Lung (tissue), 16 donors: ENCODE measurements around the gene KDM3B. TPM values are rescaled to one million over a fixed set of nuclear protein-coding genes. Genes with fewer than 3 reads are reported as not detected.

Experiments used
- ATAC-seq: fragments of 200-7000 bp; cut with Tn5 transposase; one replicate; pipeline ENCODE4 v1.9.1; 2020; ENCODE audit warnings: moderate number of reproducible peaks; ENCODE audit not compliant: insufficient read depth, low FRiP score
- DNase-seq, 3 donors: peaks; one replicate each; pipeline ENCODE4 v3.0.0-alpha.2; 2013 to 2017
- H3K27ac ChIP-seq, 2 donors: one replicate each; pipeline ENCODE4 v1.5.1; 2013; ENCODE audit warnings: mild to moderate bottlenecking in 2 of 2, moderate library complexity in 2 of 2, control low read depth in 1 of 2, inconsistent platforms in 1 of 2, low read depth in 1 of 2, low read length in 1 of 2
- H3K27me3 ChIP-seq, 3 donors: one replicate each; pipeline ENCODE4 v1.5.1; 2013; ENCODE audit warnings: low read length in 2 of 3; ENCODE audit not compliant: control insufficient read depth in 3 of 3, insufficient read depth in 3 of 3
- H3K36me3 ChIP-seq, 4 donors: one replicate each; pipeline ENCODE4 v1.5.1; 2013; ENCODE audit warnings: low read length in 4 of 4, mild to moderate bottlenecking in 1 of 4, moderate library complexity in 1 of 4; ENCODE audit not compliant: control insufficient read depth in 4 of 4, insufficient read depth in 4 of 4
- H3K4me1 ChIP-seq, 5 donors: one replicate each; pipeline ENCODE4 v1.5.1; 2013; ENCODE audit warnings: low read length in 5 of 5, mild to moderate bottlenecking in 2 of 5, moderate library complexity in 1 of 5; ENCODE audit not compliant: control insufficient read depth in 5 of 5, insufficient read depth in 5 of 5
- H3K4me3 ChIP-seq: one replicate; pipeline ENCODE4 v1.5.1; 2013; ENCODE audit warnings: mild to moderate bottlenecking, control low read depth, moderate library complexity
- H3K9ac ChIP-seq, 2 donors: one replicate each; pipeline ENCODE4 v1.5.1; 2013; ENCODE audit warnings: low read length in 2 of 2, control low read depth in 1 of 2; ENCODE audit not compliant: insufficient read depth in 1 of 2
- H3K9me3 ChIP-seq, 4 donors: one replicate each; pipeline ENCODE4 v1.5.1; 2013; ENCODE audit warnings: low read length in 3 of 4, mild to moderate bottlenecking in 1 of 4, moderate library complexity in 1 of 4; ENCODE audit not compliant: control insufficient read depth in 4 of 4, insufficient read depth in 3 of 4
- WGBS, 2 donors: extraction: QIAGEN DNeasy Blood & Tissue Kit; methylation state at CpG; one replicate each; pipeline ENCODE4 v1.1.7; 2013; 5-methylcytosine and 5-hydroxymethylcytosine counted together
- long read RNA-seq, 5 donors: transcript quantifications; one replicate each; lab custom pipeline, GENCODE V29; 2026
- polyA plus RNA-seq, 2 donors: library from polyadenylated mRNA; stranded (reverse); fragments of 200-250 nt; gene quantifications; one replicate each; pipeline ENCODE4 v1.2.1, GENCODE V29; 2013
- total RNA-seq, 2 donors: library from RNA; depleted of rRNA in 1 of 2; stranded (reverse); fragments of >200 nt in 1 of 2; gene quantifications; one replicate each; pipeline ENCODE4 v1.2.1, GENCODE V29; 2014 to 2021
- TF ChIP-seq, protein P1 (sequence below): IDR thresholded peaks from 2 replicates; pipeline ENCODE4 v1.5.1; 2012; ENCODE audit warnings: mild to moderate bottlenecking; ENCODE audit errors: control extremely low read depth, extremely low read depth
- donor health status: control.
- donor health status: control.
- donor health status: Bipolar disorder and iron deficiency.
- donor health status: healthy.
- donor health status: DM: yes; HTN: yes; CAD: no.

KDM3B gene, protein sequence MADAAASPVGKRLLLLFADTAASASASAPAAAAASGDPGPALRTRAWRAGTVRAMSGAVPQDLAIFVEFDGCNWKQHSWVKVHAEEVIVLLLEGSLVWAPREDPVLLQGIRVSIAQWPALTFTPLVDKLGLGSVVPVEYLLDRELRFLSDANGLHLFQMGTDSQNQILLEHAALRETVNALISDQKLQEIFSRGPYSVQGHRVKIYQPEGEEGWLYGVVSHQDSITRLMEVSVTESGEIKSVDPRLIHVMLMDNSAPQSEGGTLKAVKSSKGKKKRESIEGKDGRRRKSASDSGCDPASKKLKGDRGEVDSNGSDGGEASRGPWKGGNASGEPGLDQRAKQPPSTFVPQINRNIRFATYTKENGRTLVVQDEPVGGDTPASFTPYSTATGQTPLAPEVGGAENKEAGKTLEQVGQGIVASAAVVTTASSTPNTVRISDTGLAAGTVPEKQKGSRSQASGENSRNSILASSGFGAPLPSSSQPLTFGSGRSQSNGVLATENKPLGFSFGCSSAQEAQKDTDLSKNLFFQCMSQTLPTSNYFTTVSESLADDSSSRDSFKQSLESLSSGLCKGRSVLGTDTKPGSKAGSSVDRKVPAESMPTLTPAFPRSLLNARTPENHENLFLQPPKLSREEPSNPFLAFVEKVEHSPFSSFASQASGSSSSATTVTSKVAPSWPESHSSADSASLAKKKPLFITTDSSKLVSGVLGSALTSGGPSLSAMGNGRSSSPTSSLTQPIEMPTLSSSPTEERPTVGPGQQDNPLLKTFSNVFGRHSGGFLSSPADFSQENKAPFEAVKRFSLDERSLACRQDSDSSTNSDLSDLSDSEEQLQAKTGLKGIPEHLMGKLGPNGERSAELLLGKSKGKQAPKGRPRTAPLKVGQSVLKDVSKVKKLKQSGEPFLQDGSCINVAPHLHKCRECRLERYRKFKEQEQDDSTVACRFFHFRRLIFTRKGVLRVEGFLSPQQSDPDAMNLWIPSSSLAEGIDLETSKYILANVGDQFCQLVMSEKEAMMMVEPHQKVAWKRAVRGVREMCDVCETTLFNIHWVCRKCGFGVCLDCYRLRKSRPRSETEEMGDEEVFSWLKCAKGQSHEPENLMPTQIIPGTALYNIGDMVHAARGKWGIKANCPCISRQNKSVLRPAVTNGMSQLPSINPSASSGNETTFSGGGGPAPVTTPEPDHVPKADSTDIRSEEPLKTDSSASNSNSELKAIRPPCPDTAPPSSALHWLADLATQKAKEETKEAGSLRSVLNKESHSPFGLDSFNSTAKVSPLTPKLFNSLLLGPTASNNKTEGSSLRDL (N-terminal part only)
- total RNA-seq (10 to 100 TPM; 49.6 to 92.7 TPM), polyA plus RNA-seq (10 to 100 TPM; 17.7 to 25.4 TPM)
- long read RNA-seq, donor 1, full-length matches to known transcripts = 3 of 20 reads
- long read RNA-seq, donor 1, partial matches to known transcripts = 17 of 20 reads
- long read RNA-seq, donor 1, other reads (novel, unspliced or antisense) = 0 of 20 reads
- long read RNA-seq, donor 2 = 0 reads
- long read RNA-seq, donor 3 = 0 reads
- long read RNA-seq, donor 4, partial matches to known transcripts = 5 of 5 reads
- long read RNA-seq, donor 4, other reads (novel, unspliced or antisense) = 0 of 5 reads
- long read RNA-seq, donor 5, full-length matches to known transcripts = 2 of 12 reads
- long read RNA-seq, donor 5, partial matches to known transcripts = 10 of 12 reads
- long read RNA-seq, donor 5, other reads (novel, unspliced or antisense) = 0 of 12 reads

DNA sequence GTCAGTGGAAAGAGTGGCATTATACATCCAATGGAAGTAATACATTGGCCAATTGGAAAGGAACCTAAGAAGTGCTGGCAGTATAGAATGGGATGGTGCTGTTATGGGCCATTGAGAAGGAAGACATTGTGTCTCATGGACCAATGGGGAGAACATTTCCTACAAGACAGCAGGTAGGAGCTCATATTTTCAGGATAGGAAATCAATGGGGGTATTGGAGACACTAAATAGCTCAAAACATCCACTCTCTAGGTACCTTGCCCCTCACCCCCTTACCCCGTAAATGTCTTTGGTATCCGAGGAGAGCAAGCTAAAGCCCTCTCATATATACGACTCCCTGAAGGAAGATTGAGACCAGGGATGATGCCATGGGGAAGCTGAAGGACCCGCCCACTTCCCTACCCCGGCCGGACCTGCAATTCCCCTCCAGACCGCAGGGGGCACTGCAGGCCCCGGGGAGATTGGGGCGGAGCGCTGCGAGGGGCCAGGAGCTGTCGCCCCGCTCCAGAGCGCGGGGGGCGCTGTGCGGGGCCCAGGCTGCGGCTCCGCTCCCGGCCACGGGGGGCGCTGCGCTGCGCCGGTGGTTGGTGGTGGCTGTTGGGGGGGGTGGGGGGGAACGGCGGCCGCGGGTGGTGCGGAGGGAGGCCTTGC is at the start of gene KDM3B:
TSS of gene KDM3B (plus strand) at position 615 of the 651 bp plus-strand sequence. CDS start 111 bp downstream, outside the sequence.
- H3K27ac ChIP-seq = peak within 1 kb of the TSS; percentile 92 to 99
- ATAC-seq (peak; percentile 96), DNase-seq (peak; percentile 85 to 94 (median 91))
- peaks cover 3 to 17% (median 14%) of the 10 kb centered on the region in 4 donors for H3K36me3 ChIP-seq
- H3K27me3 ChIP-seq = no peaks in the 10 kb centered on the region
- H3K4me3 ChIP-seq = peak within 1 kb of the TSS; percentile 84
- TF ChIP-seq, protein P1, sequence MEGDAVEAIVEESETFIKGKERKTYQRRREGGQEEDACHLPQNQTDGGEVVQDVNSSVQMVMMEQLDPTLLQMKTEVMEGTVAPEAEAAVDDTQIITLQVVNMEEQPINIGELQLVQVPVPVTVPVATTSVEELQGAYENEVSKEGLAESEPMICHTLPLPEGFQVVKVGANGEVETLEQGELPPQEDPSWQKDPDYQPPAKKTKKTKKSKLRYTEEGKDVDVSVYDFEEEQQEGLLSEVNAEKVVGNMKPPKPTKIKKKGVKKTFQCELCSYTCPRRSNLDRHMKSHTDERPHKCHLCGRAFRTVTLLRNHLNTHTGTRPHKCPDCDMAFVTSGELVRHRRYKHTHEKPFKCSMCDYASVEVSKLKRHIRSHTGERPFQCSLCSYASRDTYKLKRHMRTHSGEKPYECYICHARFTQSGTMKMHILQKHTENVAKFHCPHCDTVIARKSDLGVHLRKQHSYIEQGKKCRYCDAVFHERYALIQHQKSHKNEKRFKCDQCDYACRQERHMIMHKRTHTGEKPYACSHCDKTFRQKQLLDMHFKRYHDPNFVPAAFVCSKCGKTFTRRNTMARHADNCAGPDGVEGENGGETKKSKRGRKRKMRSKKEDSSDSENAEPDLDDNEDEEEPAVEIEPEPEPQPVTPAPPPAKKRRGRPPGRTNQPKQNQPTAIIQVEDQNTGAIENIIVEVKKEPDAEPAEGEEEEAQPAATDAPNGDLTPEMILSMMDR = peak; percentile 99
- WGBS, 2 donors = 7 to 12% methylated on average over 16 to 30 of the region's 30 CpGs
- H3K9ac ChIP-seq = peak within 1 kb of the TSS; percentile 82 to 88
- H3K9me3 ChIP-seq = peaks cover 0 to 5% (median 0%) of the 10 kb centered on the region in 4 donors
- H3K4me1 ChIP-seq = peaks cover 0 to 20% (median 4%) of the 10 kb centered on the region in 5 donors

DNA sequence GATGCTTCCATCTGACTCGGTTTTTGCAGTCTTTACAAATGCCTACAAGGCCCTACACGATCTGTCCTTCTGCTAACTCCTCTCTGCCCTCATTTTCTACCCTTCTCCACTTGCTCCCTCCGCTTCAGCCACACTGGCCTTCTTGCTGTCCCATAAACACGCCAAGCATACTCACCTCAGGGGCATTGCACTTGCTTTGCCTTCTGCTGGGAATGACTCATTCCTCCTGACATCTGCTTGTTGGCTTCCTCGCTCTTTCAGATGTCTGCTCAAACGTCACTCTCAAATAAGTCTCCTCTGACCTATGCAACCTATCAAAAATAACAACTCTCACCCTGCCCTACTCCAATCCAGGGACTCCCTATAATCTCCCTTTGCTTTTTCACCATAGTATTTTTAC is 49.1 kb upstream of the KDM3B start:
- H3K9me3 ChIP-seq = no peaks in the 10 kb centered on the region
- H3K27me3 ChIP-seq = no peaks in the 10 kb centered on the region
- WGBS, 2 donors = 86 to 89% methylated on average over 6 of the region's 6 CpGs
- no peak overlapping the region for H3K27ac ChIP-seq
- H3K36me3 ChIP-seq = peaks cover 0 to 2% (median 0%) of the 10 kb centered on the region in 4 donors
- no peak overlapping the region for H3K9ac ChIP-seq
- DNase-seq (no peak), ATAC-seq (no peak)
- TF ChIP-seq, protein P1 = no peak
- no peak overlapping the region for H3K4me3 ChIP-seq
- H3K4me1 ChIP-seq = no peaks in the 10 kb centered on the region

DNA sequence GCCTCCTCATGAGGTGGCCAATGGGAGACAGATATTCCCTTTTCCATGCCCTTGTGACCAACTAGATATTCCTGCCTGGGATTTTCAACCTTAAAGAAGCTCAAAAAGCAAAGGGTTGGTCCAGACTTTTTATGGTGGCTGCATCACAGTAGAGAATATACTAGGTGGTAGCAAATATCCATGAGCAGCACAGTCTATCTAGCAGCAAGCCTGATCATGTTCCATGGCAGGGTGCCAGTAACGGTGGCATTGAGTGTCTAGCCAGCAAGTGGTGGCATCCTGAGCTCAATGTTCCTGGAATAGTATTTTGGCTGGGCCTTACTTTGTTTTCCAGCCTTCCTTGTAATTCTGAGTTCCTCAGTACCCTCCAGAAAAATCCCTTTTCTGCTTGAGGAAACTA is 46.7 kb upstream of the KDM3B start:
- H3K36me3 ChIP-seq = peaks cover 0 to 3% (median 0%) of the 10 kb centered on the region in 4 donors
- no peaks in the 10 kb centered on the region for H3K9me3 ChIP-seq
- no peak overlapping the region for H3K9ac ChIP-seq
- H3K27me3 ChIP-seq = no peaks in the 10 kb centered on the region
- WGBS, 2 donors = 30 to 35% methylated on average over 1 of the region's 1 CpG
- DNase-seq (peak in 1 of 3 donors; percentile 2), ATAC-seq (no peak)
- H3K27ac ChIP-seq = no peak overlapping the region
- H3K4me1 ChIP-seq = no peaks in the 10 kb centered on the region
- TF ChIP-seq, protein P1 = no peak
- no peak overlapping the region for H3K4me3 ChIP-seq
